Smooth muscle cell (in vitro differentiated cells): Measurements from ENCODE around the gene YTHDC2. TPM values are rescaled to one million over a fixed set of nuclear protein-coding genes. Genes with fewer than 3 reads are reported as not detected.

ENCODE experiments used
- DNase-seq: peaks from one replicate; lab custom pipeline; 2025; ENCODE audit not compliant: unreplicated experiment; lab: John Stamatoyannopoulos, UW
- H2AFZ ChIP-seq: fragments of 200-600 bp; sonication (generic); 2 replicates; pipeline ENCODE4 v1.6.0; 2016; ENCODE audit warnings: antibody characterized with exemption, low read depth, mild to moderate bottlenecking
- H3F3A ChIP-seq: fragments of 200-600 bp; sonication (generic); 2 replicates; pipeline ENCODE4 v1.6.0; 2017; ENCODE audit warnings: antibody characterized with exemption, low read depth
- H3K27ac ChIP-seq: fragments of 200-600 bp; sonication (generic); 2 replicates; pipeline ENCODE4 v1.5.1; 2016; ENCODE audit warnings: low read depth, mild to moderate bottlenecking
- H3K27me3 ChIP-seq: fragments of 200-600 bp; sonication (generic); 2 replicates; pipeline ENCODE4 v1.6.1; 2016; ENCODE audit warnings: low read depth, mild to moderate bottlenecking
- H3K36me3 ChIP-seq: fragments of 200-600 bp; sonication (generic); 2 replicates; pipeline ENCODE4 v1.5.1; 2016; ENCODE audit warnings: low read depth
- H3K4me1 ChIP-seq: fragments of 200-600 bp; sonication (generic); 2 replicates; pipeline ENCODE4 v1.5.1; 2016; ENCODE audit warnings: low read depth
- H3K4me2 ChIP-seq: fragments of 200-600 bp; sonication (generic); 2 replicates; pipeline ENCODE4 v1.6.0; 2016; ENCODE audit warnings: mild to moderate bottlenecking
- H3K4me3 ChIP-seq: fragments of 200-600 bp; sonication (generic); 2 replicates; pipeline ENCODE4 v1.5.1; 2016; ENCODE audit warnings: mild to moderate bottlenecking
- H3K79me2 ChIP-seq: fragments of 200-600 bp; sonication (generic); 2 replicates; pipeline ENCODE4 v1.6.0; 2016; ENCODE audit warnings: low read depth, mild to moderate bottlenecking
- H3K9ac ChIP-seq: fragments of 200-600 bp; sonication (generic); 2 replicates; pipeline ENCODE4 v1.6.0; 2016; ENCODE audit warnings: low read depth
- H3K9me3 ChIP-seq: fragments of 200-600 bp; sonication (generic); replicated peaks from 2 replicates; pipeline ENCODE4 v1.5.1; 2016; ENCODE audit warnings: low read depth
- H4K20me1 ChIP-seq: fragments of 200-600 bp; sonication (generic); 2 replicates; pipeline ENCODE4 v1.6.0; 2016; ENCODE audit warnings: low read depth
- CTCF ChIP-seq: fragments of 200-600 bp; sonication (generic); IDR thresholded peaks from 2 replicates; pipeline ENCODE4 v1.5.1; 2017; ENCODE audit warnings: borderline replicate concordance, mild to moderate bottlenecking, antibody characterized with exemption; ENCODE audit not compliant: insufficient read depth, poor library complexity, severe bottlenecking
- WGBS: methylation state at CpG from one replicate; pipeline ENCODE4 v1.1.7; 2016; ENCODE audit warnings: low lambda C conversion rate; 5-methylcytosine and 5-hydroxymethylcytosine counted together
- polyA plus RNA-seq: library from polyadenylated mRNA; unstranded; fragments of >200 nt; fragmentation: Nextera tagmentation; extraction: Ambion mirVana; gene quantifications from 2 replicates; pipeline ENCODE4 v1.2.1, GENCODE V29; 2016
- total RNA-seq: library from RNA; depleted of rRNA; stranded (reverse); fragments of >200 nt; gene quantifications from 2 replicates; pipeline ENCODE4 v1.2.3, GENCODE V29; 2014

The YTHDC2 gene
- total and polyA plus RNA-seq, 2 experiments from 2014 or later, result 5.4 to 12.7 TPM

- WGBS, result 51% methylated on average over 3 of the region's 3 CpGs
- TF ChIP-seq CTCF, result no peak
- Histone ChIP-seq H3K4me3 (no peak overlapping the region), H3F3A (no peaks in the 10 kb centered on the region), H2AFZ (no peak overlapping the region), H3K4me1 (peaks cover 6% of the 10 kb centered on the region), H3K4me2 (peak overlapping the region; percentile 71), H4K20me1 (no peaks in the 10 kb centered on the region), H3K36me3 (peaks cover 10% of the 10 kb centered on the region), H3K79me2 (no peaks in the 10 kb centered on the region), H3K9me3 (no peaks in the 10 kb centered on the region), H3K27ac (peak overlapping the region; percentile 89), H3K9ac (peak overlapping the region; percentile 43), H3K27me3 (no peaks in the 10 kb centered on the region)
- no peak for DNase-seq
These were observed 33.2 kb downstream of the YTHDC2 start for GRCh38 chr5:113546703-113547183.

GRCh38 chr5:113548396-113548795 is 34.9 kb downstream of the YTHDC2 start:
- H3K79me2 ChIP-seq, result no peaks in the 10 kb centered on the region
- no peaks in the 10 kb centered on the region for H4K20me1 ChIP-seq
- TF ChIP-seq CTCF, result no peak
- H3K4me1 ChIP-seq, result peaks cover 6% of the 10 kb centered on the region
- H3K9ac ChIP-seq, result no peak overlapping the region
- H3K27me3 ChIP-seq, result no peaks in the 10 kb centered on the region
- no peaks in the 10 kb centered on the region for H3F3A ChIP-seq
- H3K9me3 ChIP-seq, result no peaks in the 10 kb centered on the region
- no peak overlapping the region for H3K4me3 ChIP-seq
- H3K4me2 ChIP-seq, result no peak overlapping the region
- WGBS, result 75% methylated on average over 2 of the region's 2 CpGs
- peaks cover 20% of the 10 kb centered on the region for H3K36me3 ChIP-seq
- H3K27ac ChIP-seq, result no peak overlapping the region
- no peak for DNase-seq
- H2AFZ ChIP-seq, result no peak overlapping the region

DNA sequence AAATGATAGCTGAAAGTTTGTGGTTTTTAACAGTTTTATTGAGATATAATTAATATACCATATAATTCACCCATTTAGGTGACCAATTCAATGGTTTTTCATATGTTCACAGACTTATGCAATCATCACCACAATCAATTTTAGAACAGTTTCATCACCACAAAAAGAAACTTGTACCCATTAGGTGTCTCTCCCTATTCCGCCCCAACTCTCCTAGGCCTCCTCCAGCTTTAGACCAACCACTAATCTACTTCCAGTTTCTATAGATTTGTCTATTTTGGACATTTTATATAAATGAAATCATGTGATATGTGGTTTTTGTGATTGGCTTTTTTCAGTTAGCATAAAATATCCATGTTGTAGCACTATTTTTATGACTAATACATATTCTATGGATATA is 38.6 kb downstream of the YTHDC2 start:
- WGBS, result 96% methylated on average over 1 of the region's 1 CpG
- no peaks in the 10 kb centered on the region for H3K9me3 ChIP-seq
- no peak for TF ChIP-seq CTCF

DNA sequence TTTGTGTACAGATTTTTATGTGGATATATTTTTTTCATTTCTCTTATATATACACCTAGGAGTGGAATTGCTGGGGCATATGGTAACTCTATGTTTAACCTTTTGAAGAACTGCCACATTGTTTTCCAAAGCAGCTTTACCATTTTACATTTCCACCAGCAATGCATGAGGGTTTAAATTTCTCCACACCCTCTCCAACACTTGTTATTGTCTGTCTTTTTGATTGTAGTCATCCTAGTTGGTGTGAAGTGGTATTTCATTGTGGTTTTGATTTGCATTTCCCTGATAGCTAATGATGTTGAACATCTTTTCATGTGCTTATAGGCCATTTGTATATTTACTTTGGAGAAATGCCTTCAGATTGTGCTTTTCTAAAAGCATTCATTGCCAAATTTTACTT is 39.1 kb downstream of the YTHDC2 start:
- H3K36me3 ChIP-seq, result peaks cover 33% of the 10 kb centered on the region
- H3F3A ChIP-seq, result no peaks in the 10 kb centered on the region
- no peak for DNase-seq
- no peak overlapping the region for H3K27ac ChIP-seq
- H3K9ac ChIP-seq, result no peak overlapping the region
- H4K20me1 ChIP-seq, result no peaks in the 10 kb centered on the region
- H2AFZ ChIP-seq, result no peak overlapping the region
- H3K4me1 ChIP-seq, result peaks cover 4% of the 10 kb centered on the region
- H3K9me3 ChIP-seq, result no peaks in the 10 kb centered on the region
- TF ChIP-seq CTCF, result no peak
- no peak overlapping the region for H3K4me3 ChIP-seq
- H3K27me3 ChIP-seq, result no peaks in the 10 kb centered on the region
- no peaks in the 10 kb centered on the region for H3K79me2 ChIP-seq
- H3K4me2 ChIP-seq, result no peak overlapping the region

More for the DNA sequence above, 38.6 kb downstream of the YTHDC2 start:
- Histone ChIP-seq H2AFZ (no peak overlapping the region), H3K4me2 (no peak overlapping the region), H4K20me1 (no peaks in the 10 kb centered on the region), H3K27me3 (no peaks in the 10 kb centered on the region), H3F3A (no peaks in the 10 kb centered on the region), H3K36me3 (peaks cover 33% of the 10 kb centered on the region), H3K4me3 (no peak overlapping the region), H3K79me2 (no peaks in the 10 kb centered on the region), H3K27ac (no peak overlapping the region), H3K9ac (no peak overlapping the region), H3K4me1 (peaks cover 4% of the 10 kb centered on the region)
- DNase-seq, result no peak
